Heart left ventricle (tissue), 16 donors: ENCODE data around the gene LRRIQ1. TPM values are rescaled to one million over a fixed set of nuclear protein-coding genes. Genes with fewer than 3 reads are reported as not detected.
A peak's percentile ranks its signal among the peaks of the same experiment; 100 is the strongest.

Source experiments
- ATAC-seq, 4 donors: fragments of 200-7000 bp; cut with Tn5 transposase; one replicate each; pipeline ENCODE4 v1.9.1; 2020 to 2022; ENCODE audit warnings: moderate library complexity in 4 of 4, mild to moderate bottlenecking in 3 of 4, moderate number of reproducible peaks in 1 of 4
- DNase-seq, 5 donors: peaks; one replicate each; pipeline ENCODE4 v3.0.0-alpha.2; 2020
- H3K27ac ChIP-seq, 12 donors: fragments of 200-600 bp; sonication (generic) in 4 of 12; one replicate each; pipeline versions ENCODE4 v1.5.0 to v1.8.0; 2016 to 2022; ENCODE audit warnings: mild to moderate bottlenecking in 2 of 12
- H3K27me3 ChIP-seq, 9 donors: fragments of 200-600 bp; sonication (generic) in 2 of 9; one replicate each; pipeline versions ENCODE4 v1.5.1 to v1.8.0; 2016 to 2022; ENCODE audit warnings: mild to moderate bottlenecking in 3 of 9
- H3K36me3 ChIP-seq, 9 donors: fragments of 200-600 bp; sonication (generic) in 2 of 9; one replicate each; pipeline versions ENCODE4 v1.5.0 to v1.8.0; 2018 to 2022; ENCODE audit warnings: mild to moderate bottlenecking in 2 of 9
- H3K4me1 ChIP-seq, 12 donors: fragments of 200-600 bp; sonication (generic) in 4 of 12; one replicate each; pipeline versions ENCODE4 v1.5.0 to v1.8.0; 2016 to 2022; ENCODE audit warnings: mild to moderate bottlenecking in 3 of 12
- H3K4me3 ChIP-seq, 12 donors: fragments of 200-600 bp; sonication (generic) in 4 of 12; one replicate each; pipeline versions ENCODE4 v1.5.0 to v1.8.0; 2017 to 2022; ENCODE audit warnings: mild to moderate bottlenecking in 9 of 12, moderate library complexity in 4 of 12
- H3K9me3 ChIP-seq, 12 donors: fragments of 200-600 bp; sonication (generic) in 4 of 12; one replicate each; pipeline versions ENCODE4 v1.5.0 to v1.8.0; 2016 to 2022; ENCODE audit warnings: mild to moderate bottlenecking in 1 of 12
- CTCF ChIP-seq, 12 donors: fragments of 200-600 bp; sonication (generic) in 4 of 12; IDR thresholded peaks; one replicate each; pipeline versions ENCODE4 v1.5.0 to v1.8.0; 2018 to 2022; ENCODE audit warnings: antibody characterized with exemption in 12 of 12, mild to moderate bottlenecking in 5 of 12
- POLR2A ChIP-seq, 2 donors: fragments of 450-650 bp; IDR thresholded peaks; one replicate each; pipeline ENCODE4 v1.6.1; 2017; ENCODE audit warnings: antibody characterized with exemption in 2 of 2, mild to moderate bottlenecking in 2 of 2, moderate library complexity in 2 of 2
- WGBS, 4 donors: extraction: QIAGEN DNeasy Blood & Tissue Kit in 2 of 4; methylation state at CpG; one replicate each; pipeline versions ENCODE4 v1.1.5 to v1.1.7; 2013 to 2018; 5-methylcytosine and 5-hydroxymethylcytosine counted together
- intact Hi-C, 10 donors: fragments of 100-400 bp; cut with DNase I; formaldehyde crosslinking; loops; one replicate each; pipeline versions ENCODE4 v1.11.1 to v1.14.2; 2022
- polyA plus RNA-seq, 2 donors: library from polyadenylated mRNA; stranded (reverse); fragments of 200-250 nt; gene quantifications; one replicate each; pipeline ENCODE4 v1.2.3, GENCODE V29; 2013
- total RNA-seq, 9 donors: library from RNA; depleted of rRNA in 2 of 9; stranded (reverse); fragments of >200 nt in 2 of 9; fragmentation: NEBNext Ultra II Directional in 3 of 9; extraction: Animal tissue kit (Norgen Biotek cat#: 25700) in 3 of 9; gene quantifications; one replicate each; pipeline versions ENCODE4 v1.1.0 to v1.2.4, GENCODE V29; 2016 to 2023
- donor health status: ischemic (EF 13 %, LVEDD 7.1; RV severe dilation, severe dysfunction).
- donor health status: healthy with polysubstance abuse.
- donor health status: DM: no; HTN: yes; CAD: no.
- donor health status: DM: no; HTN: no; CAD: no.
- donor health status: ischemic (EF 25% LVEDD 6.9; RV normal size, moderate dysfunction).
- donor health status: ischemic (EF 25% LVEDD 5.7; RV mildly dilated, moderate dysfunction).
- donor health status: healthy.
- donor health status: DM: yes; HTN: yes; CAD: no.
- donor health status: ischemic (EF 35%, LVEDD 5.7; RV mildly dilated, moderate dysfunction).
- donor health status: nonischemic (EF 11% LVEDD 7.7; RV severe dilation, severe dysfunction).
- donor health status: DM: yes; HTN: yes; CAD: no.
- donor health status: PGD.
- donor health status: ischemic (EF 29% LVEDD 5.4; RV normal size, mild dysfunction).
- donor health status: nonischemic (EF 23%, LVEDD 6.1; RV moderate dilation, normal function).

Gene LRRIQ1
- total and polyA plus RNA-seq, 11 donors: 0.04 to 0.72 (median 0.41) TPM; not detected in 3

GRCh38 chr12:85266356-85266755 is 230.2 kb downstream of the LRRIQ1 start:
- no peak for DNase-seq
- 59 to 78% (median 73%) methylated on average over 4 of the region's 4 CpGs for WGBS, 4 donors
- Histone ChIP-seq H3K4me1 (no peaks in the 10 kb centered on the region), H3K9me3 (no peaks in the 10 kb centered on the region), H3K4me3 (no peak overlapping the region), H3K27ac (no peak overlapping the region), H3K27me3 (peaks cover 0 to 30% (median 0%) of the 10 kb centered on the region in 9 donors), H3K36me3 (no peaks in the 10 kb centered on the region)
- no peak for ATAC-seq
- intact Hi-C loops: no loop called here
- TF ChIP-seq POLR2A (IDR thresholded peaks at IDR 0.05) (no peak), CTCF (IDR thresholded peaks at IDR 0.05) (no peak)

DNA sequence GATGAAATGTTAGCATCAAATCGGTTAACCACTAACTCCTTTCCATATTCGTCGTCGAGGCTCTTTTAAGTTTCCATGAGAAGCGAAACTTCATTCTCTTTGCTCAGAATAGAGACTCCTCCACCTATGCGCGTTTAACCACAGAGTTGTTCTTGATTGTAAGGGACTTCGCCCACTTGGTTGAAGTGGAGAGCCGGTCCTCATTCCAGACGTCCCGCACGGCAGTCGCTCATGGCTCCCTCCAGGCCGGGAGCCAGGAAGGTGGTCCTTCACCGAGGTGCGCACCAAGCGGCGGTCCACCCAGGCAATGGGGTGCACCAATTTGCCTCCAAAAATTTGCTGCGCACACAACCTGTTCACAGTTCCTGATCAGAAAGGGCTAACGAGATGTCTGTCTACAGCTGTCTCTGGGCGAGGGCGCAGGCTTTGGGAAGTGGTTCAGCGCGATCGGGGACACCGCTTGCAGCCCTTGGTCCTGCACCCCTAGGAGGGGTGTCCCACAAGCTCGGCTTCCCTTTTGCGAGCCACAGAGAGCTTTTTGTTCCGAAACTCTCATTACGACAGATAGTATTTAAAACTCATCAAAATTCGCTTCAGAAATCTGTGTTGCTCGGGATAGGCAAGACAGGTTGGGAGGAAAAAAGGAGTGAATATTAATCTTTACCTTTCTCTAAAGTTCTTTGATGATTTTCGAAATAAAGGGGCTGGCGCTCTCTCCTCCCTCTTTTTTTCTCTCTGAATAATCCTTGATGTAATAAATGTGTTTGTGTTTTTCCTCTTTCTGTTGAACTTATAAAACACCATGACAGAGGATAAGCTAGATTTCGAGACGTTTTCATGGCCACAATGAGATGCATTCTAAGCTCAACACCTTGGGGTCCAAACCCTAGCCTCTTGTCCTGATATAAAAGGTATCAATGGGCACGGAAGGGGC is 237.5 kb downstream of the LRRIQ1 start:
- peak in 1 of 5 donors; percentile 20 for DNase-seq
- H3K4me1 ChIP-seq: no peaks in the 10 kb centered on the region
- H3K4me3 ChIP-seq: no peak overlapping the region

DNA sequence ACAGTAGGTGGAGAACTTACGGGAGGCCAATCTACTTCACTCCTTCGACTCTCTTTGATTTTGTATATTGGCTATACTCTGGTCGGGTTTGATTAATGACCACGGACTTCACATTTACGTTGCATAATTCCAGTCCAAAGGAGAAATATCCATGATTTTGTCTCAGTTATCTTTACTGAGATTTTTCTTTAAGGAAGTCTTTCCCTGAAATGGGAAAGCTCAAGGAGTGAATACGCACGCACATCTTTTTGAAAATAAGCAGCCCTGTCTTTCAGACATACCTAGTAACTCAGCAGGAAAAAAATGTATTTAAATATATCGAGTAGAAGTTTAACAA is 238.1 kb downstream of the LRRIQ1 start:
- Histone ChIP-seq H3K36me3 (no peaks in the 10 kb centered on the region), H3K4me1 (peaks cover 0 to 2% (median 0%) of the 10 kb centered on the region in 12 donors), H3K27ac (no peak overlapping the region), H3K9me3 (peaks cover 0 to 13% (median 0%) of the 10 kb centered on the region in 12 donors), H3K4me3 (no peak overlapping the region), H3K27me3 (peaks cover 0 to 97% (median 69%) of the 10 kb centered on the region in 9 donors)
- WGBS, 4 donors: 10 to 16% (median 13%) methylated on average over 8 of the region's 8 CpGs
- no peak for ATAC-seq
- no peak for DNase-seq
- intact Hi-C loops: no loop called here
- TF ChIP-seq CTCF (IDR thresholded peaks at IDR 0.05) (no peak), POLR2A (IDR thresholded peaks at IDR 0.05) (no peak)

More for the DNA sequence above, 237.5 kb downstream of the LRRIQ1 start:
- H3K27me3 ChIP-seq: peaks cover 0 to 96% (median 62%) of the 10 kb centered on the region in 9 donors
- H3K27ac ChIP-seq: no peak overlapping the region
- ATAC-seq: no peak
- intact Hi-C loops: no loop called here
- WGBS, 4 donors: 4 to 8% (median 5%) methylated on average over 31 to 37 of the region's 37 CpGs
- no peak for TF ChIP-seq CTCF (IDR thresholded peaks at IDR 0.05)
- no peak for TF ChIP-seq POLR2A (IDR thresholded peaks at IDR 0.05)
- H3K36me3 ChIP-seq: no peaks in the 10 kb centered on the region
- peaks cover 0 to 10% (median 0%) of the 10 kb centered on the region in 12 donors for H3K9me3 ChIP-seq

DNA sequence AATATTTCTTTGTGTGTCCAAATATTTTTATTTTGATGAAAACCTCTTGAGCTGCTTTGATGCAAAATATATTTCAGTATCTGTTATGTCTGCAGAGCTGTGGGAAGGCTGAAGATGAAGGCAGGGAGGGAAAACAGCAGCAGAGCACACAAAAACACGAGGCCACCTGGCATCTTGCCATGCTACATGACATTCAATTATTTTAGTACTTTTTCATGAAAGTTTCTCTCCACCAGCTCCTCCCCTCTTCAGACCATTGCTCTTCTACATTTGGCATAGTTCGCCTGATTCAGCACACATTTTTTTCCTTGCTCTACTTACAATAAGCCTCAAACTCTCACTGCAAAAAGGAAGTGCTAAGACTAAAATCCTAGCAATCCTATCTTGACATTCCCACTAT is 239.2 kb downstream of the LRRIQ1 start:
- no peak for DNase-seq
- WGBS, 4 donors: 6 to 16% (median 9%) methylated on average over 2 of the region's 2 CpGs
- intact Hi-C loops: no loop called here

More for the DNA sequence above, 239.2 kb downstream of the LRRIQ1 start:
- Histone ChIP-seq H3K4me1 (peaks cover 0 to 13% (median 3%) of the 10 kb centered on the region in 12 donors), H3K36me3 (no peaks in the 10 kb centered on the region), H3K9me3 (peaks cover 0 to 13% (median 0%) of the 10 kb centered on the region in 12 donors), H3K4me3 (no peak overlapping the region), H3K27ac (no peak overlapping the region), H3K27me3 (peaks cover 5 to 99% (median 80%) of the 10 kb centered on the region in 9 donors)
- TF ChIP-seq POLR2A (IDR thresholded peaks at IDR 0.05) (no peak), CTCF (IDR thresholded peaks at IDR 0.05) (no peak)
- no peak for ATAC-seq
